HG02571 (cell line): Measurements from ENCODE around the gene G2E3.

ENCODE experiments used
- ATAC-seq: cut with Tn5 transposase; IDR thresholded peaks from one replicate; pipeline ENCODE4 v1.9.1; 2021; ENCODE audit warnings: mild to moderate bottlenecking, moderate library complexity; ENCODE audit not compliant: unreplicated experiment

Gene G2E3

DNA sequence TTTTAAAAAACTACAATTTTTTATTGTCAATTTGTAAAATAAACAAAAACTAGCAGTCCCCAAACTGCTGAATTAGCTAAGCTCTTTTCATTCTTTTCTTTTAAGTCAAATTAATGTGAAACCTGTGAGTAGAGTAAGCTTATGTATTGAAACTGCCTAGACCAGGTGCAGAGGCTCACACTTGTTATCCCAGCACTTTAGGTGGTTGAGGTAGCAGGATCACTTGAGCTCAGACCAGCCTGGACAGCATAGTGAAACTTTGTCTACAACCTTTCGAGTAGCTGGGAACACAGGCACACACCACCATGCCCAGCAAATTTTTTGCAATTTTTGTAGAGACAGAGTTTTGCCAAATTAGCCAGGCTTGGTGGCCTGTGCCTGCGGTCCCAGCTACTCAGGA is 89.5 kb downstream of the G2E3 start:
- ATAC-seq = no peak

DNA sequence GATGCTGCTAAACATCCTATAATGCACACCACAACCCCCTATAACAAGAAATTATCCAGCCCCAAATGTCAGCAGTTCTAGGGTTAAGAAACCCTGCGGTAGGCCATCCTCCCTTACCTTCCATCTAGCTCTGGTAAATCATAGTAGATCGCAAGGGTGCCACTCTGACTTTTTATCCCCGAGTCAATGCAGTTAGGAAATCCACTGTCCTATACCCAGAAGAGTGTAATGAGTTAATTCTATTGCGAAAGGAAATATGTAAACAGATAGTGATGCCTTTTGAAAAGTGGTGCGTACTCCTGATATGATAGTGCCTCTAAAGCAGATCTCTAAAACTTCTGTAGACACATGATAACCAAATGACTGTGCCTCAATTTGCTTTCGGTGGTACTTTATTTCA is 93.0 kb downstream of the G2E3 start:
- no peak for ATAC-seq

DNA sequence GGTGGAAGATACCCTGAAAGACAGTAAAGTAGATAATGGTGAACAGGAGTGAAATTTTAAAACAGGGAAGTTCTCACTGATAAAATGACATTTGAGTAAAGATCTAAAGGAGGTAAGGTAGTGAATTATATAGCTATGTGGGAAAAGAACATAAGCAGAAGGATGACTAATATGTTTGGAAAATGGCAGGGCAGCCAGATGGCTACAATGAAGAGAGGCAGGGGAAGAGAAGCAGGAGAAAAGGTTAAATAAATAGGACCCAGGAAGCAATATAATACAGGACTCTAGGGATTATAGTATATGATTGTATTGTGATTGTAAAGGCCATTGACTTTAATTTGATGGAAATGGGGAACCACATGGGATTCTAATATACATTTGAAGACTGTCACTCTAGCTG is 96.2 kb downstream of the G2E3 start:
- no peak for ATAC-seq

DNA sequence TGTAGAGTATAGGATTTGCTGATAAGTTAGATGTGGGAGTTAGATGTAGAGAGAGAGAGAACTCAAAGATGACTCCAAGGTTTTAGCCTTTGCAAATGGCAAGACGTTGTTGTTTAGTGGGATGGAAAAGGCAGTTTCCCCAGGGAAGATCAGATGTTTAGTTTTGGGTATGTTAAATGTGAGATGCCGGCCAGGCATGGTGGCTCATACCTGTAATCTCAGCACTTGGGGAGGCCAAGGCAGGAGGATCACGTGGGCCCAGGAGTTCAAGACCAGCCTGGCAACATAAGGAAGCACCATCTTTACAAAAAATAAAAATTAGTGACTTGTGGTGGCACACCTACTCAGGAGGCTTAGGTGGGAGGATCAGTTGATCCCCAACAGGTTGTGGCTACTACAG is 96.7 kb downstream of the G2E3 start:
- no peak for ATAC-seq

GRCh38 chr14:30656190-30656632 is 97.3 kb downstream of the G2E3 start:
- no peak for ATAC-seq

GRCh38 chr14:30657050-30657449 is 98.1 kb downstream of the G2E3 start:
- ATAC-seq = no peak

DNA sequence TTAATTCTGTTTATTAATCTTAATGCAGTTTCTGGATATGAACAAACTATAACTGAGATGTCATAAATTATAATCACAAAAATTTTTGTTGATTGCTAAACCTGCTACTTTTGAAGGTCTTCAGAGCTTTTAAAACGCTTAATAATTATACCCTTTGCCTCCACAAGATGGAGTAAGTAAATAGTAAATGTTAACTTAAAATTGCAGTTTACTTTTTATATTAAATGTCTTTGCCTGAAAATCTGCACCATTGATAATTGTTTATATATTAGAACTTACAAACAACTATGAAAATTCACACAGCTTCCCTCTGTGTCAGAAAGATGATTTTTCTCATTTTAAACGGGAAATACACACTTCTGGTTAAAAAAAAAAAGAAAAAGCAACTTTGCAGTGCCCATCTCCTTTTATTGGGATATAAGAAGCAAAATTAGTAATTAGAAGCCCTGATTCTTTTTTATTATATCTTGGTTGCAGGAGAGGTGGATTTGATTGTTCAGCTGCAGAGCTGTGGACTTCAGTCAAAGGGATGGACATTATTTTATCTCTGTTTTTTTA is 98.7 kb downstream of the G2E3 start:
- ATAC-seq = no peak

DNA sequence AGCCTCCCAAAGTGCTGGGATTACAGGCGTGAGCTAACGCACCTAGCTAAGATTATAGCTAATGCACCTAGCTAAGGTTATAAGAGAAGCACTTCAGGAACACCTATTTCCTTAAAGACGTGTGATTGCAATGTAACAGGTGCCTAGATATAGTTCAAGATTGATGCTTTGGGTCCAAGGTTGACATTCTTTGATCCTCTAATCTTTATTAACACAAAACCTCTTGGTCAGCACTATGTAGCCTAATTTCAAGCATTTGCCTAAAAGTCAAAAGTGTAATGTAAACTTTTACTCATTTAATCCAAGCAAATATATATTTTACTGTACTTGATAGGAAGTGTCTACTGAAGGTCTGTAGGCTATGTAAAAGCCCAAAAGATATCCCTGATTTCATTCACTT is 99.7 kb downstream of the G2E3 start:
- ATAC-seq = no peak

DNA sequence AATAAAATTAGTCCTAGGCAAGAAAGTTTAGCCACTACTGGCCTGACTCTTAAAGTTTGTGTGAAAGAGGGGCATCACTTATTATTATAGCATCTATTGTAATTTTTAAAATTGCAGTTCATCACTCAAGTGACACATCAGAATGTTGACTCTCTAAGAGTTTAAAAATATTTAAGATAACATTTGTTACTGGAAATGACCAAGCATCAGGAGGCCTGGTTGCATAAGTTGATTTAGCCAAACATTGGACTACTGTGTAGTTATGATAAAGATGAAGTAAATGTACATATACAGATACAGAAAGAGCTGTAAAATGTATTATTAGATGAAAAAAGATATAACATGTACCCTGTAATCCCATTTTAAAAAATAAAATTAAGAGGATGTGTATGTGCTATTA is 110.6 kb downstream of the G2E3 start:
- ATAC-seq = no peak
